Mucosa of descending colon (tissue), 3 donors: ENCODE results near the gene UNC13A. TPM values are rescaled to one million over a fixed set of nuclear protein-coding genes. Genes with fewer than 3 reads are reported as not detected.
"Not testable (repeated sequence)": the region's sequence is repeated elsewhere in the genome, so short reads cannot be mapped to it uniquely, and the experiment has no call there.

Source experiments
- ATAC-seq: fragments of 200-7000 bp; cut with Tn5 transposase; one replicate; pipeline ENCODE4 v1.9.1; 2020; ENCODE audit warnings: mild to moderate bottlenecking, moderate library complexity
- DNase-seq, 3 donors: peaks; one replicate each; pipeline ENCODE4 v3.0.0-alpha.2; 2020
- H3K36me3 ChIP-seq: fragments of 200-600 bp; one replicate; pipeline ENCODE4 v1.8.0; 2021; ENCODE audit warnings: low read depth, mild to moderate bottlenecking
- H3K4me1 ChIP-seq: fragments of 200-600 bp; one replicate; pipeline ENCODE4 v1.8.0; 2021; ENCODE audit warnings: low read depth, mild to moderate bottlenecking
- H3K4me3 ChIP-seq: fragments of 200-600 bp; one replicate; pipeline ENCODE4 v1.8.0; 2021; ENCODE audit warnings: mild to moderate bottlenecking
- H3K9me3 ChIP-seq: fragments of 200-600 bp; one replicate; pipeline ENCODE4 v1.8.0; 2021; ENCODE audit warnings: mild to moderate bottlenecking
- intact Hi-C, 2 donors: fragments of 100-400 bp; cut with DNase I in 1 of 2; cut with micrococcal nuclease in 1 of 2; formaldehyde crosslinking; loops; one replicate each; pipeline versions ENCODE4 v1.11.0 to v1.11.1; 2022; cut with DNase I, micrococcal nuclease
- total RNA-seq, 3 donors: library from RNA; stranded (reverse); fragmentation: NEBNext Ultra II Directional in 2 of 3; extraction: Animal tissue kit (Norgen Biotek cat#: 25700) in 2 of 3; gene quantifications; one replicate each; pipeline versions ENCODE4 v1.2.1 to v1.2.4, GENCODE V29; 2021 to 2023
- TF ChIP-seq, protein P1 (sequence below): fragments of 200-600 bp; IDR thresholded peaks from one replicate; pipeline ENCODE4 v1.8.0; 2022; ENCODE audit warnings: antibody characterized with exemption, mild to moderate bottlenecking
- donor health status: DM: no; HTN: no; CAD: no; lungs with moderate emphysema.
- donor health status: DM: no; HTN: no; CAD: no.
- donor health status: DM: no; HTN: yes; CAD: no.

Gene UNC13A
- total RNA-seq, 3 donors from 2014 or later, result 0.53 to 0.85 (median 0.72) TPM

DNA sequence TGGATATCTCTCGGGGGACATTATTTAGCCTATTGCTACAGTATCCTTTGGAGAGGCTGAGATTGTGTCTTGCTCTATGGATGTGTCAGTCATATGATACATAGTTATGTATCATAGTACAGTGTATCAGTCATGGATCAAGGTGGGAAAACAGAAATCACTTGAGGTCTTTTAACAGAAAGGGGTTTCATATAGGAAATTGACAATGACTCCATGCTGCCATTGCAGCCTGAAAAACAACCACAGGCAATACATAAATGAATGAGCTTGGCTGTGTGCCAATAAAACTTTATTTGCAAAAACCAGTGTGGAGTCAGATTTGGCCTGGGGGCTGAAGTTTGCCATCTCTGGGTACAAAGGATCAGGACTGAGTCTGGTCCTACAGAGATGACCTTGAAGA is 97.3 kb downstream of the UNC13A start:
- intact Hi-C loops, result no loop called here
- TF ChIP-seq, protein P1, sequence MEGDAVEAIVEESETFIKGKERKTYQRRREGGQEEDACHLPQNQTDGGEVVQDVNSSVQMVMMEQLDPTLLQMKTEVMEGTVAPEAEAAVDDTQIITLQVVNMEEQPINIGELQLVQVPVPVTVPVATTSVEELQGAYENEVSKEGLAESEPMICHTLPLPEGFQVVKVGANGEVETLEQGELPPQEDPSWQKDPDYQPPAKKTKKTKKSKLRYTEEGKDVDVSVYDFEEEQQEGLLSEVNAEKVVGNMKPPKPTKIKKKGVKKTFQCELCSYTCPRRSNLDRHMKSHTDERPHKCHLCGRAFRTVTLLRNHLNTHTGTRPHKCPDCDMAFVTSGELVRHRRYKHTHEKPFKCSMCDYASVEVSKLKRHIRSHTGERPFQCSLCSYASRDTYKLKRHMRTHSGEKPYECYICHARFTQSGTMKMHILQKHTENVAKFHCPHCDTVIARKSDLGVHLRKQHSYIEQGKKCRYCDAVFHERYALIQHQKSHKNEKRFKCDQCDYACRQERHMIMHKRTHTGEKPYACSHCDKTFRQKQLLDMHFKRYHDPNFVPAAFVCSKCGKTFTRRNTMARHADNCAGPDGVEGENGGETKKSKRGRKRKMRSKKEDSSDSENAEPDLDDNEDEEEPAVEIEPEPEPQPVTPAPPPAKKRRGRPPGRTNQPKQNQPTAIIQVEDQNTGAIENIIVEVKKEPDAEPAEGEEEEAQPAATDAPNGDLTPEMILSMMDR, result no peak
- Histone ChIP-seq H3K4me3 (no peak overlapping the region), H3K9me3 (no peaks in the 10 kb centered on the region), H3K36me3 (no peaks in the 10 kb centered on the region), H3K4me1 (no peaks in the 10 kb centered on the region)
- DNase-seq, result no peak
- ATAC-seq, result no peak

DNA sequence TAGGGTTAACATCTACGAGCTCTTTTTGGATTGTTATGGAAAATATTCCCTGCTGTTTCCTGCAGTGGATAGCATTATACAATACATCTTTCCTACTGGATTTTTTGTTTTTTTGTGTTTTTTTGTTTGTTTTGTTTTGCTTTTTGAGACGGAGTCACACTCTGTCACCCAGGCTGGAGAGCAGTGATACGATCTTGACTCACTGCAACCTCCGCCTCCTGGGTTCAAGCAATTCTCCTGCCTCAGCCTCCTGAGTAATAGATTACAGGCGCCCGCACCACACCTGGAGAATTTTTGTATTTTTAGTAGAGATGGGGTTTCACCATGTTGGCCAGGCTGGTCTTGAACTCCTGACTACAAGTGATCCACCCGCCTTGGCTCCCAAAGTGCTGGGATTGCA is 102.8 kb downstream of the UNC13A start:
- H3K9me3 ChIP-seq, H3K4me1 ChIP-seq, DNase-seq, H3K4me3 ChIP-seq, ATAC-seq, H3K36me3 ChIP-seq, intact Hi-C loops: not testable (repeated sequence)

DNA sequence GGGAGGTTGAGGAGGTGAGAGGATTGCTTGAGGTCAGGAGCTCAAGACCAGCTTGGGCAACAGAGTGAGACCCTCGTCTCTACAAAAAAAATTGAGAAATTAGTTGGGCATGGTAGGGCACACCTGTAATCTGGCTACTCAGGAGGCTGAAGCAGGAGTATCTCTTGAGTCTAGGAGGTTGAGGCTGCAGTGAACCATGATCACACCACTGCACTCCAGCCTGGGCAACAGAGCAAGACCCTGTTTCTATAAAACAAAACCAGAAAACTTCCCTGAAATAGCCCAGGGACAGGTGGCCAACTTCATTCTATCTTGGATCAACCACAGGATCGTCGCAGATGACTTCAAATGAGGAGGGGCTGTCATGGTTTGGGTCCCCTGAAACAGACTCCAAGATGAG is 104.0 kb downstream of the UNC13A start:
- TF ChIP-seq, protein P1, result no peak
- intact Hi-C loops, result no loop called here
- no peaks in the 10 kb centered on the region for H3K4me1 ChIP-seq
- no peaks in the 10 kb centered on the region for H3K9me3 ChIP-seq
- peaks cover 3% of the 10 kb centered on the region for H3K36me3 ChIP-seq
- DNase-seq (no peak), ATAC-seq (no peak)
- no peak overlapping the region for H3K4me3 ChIP-seq

DNA sequence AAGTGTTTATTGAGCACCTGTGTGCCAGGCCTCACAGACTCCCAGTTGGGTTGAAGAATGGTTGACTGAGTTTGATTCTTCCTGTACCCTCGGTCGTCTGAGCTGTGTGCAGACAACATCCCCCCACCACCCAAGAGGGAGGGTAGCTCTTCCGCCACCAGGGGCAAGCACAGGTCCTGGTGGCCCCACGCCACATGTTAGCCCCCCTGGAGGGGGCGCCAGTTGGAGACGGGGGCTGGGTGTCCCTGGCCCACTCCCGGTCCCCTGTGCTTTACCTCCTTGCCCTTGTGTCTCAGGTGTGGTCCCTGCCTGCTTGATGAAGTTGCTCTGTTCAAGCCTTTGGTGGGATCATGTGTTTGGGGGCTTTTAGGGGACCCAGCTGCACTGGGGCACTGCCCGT is 105.5 kb downstream of the UNC13A start:
- Histone ChIP-seq H3K4me1 (no peaks in the 10 kb centered on the region), H3K4me3 (no peak overlapping the region), H3K36me3 (peaks cover 3% of the 10 kb centered on the region), H3K9me3 (no peaks in the 10 kb centered on the region)
- no peak for DNase-seq
- no peak for ATAC-seq
- intact Hi-C loops, result no loop called here
- TF ChIP-seq, protein P1, result no peak

GRCh38 chr19:17581211-17581874 is 106.8 kb downstream of the UNC13A start:
- intact Hi-C loops, result no loop called here
- ATAC-seq (no peak), DNase-seq (no peak)
- H3K9me3 ChIP-seq, result no peaks in the 10 kb centered on the region
- TF ChIP-seq, protein P1, result no peak
- H3K4me3 ChIP-seq, result no peak overlapping the region
- peaks cover 3% of the 10 kb centered on the region for H3K36me3 ChIP-seq
- H3K4me1 ChIP-seq, result no peaks in the 10 kb centered on the region

- Histone ChIP-seq H3K36me3 (peaks cover 3% of the 10 kb centered on the region), H3K9me3 (no peaks in the 10 kb centered on the region), H3K4me1 (no peaks in the 10 kb centered on the region), H3K4me3 (no peak overlapping the region)
- DNase-seq, result no peak
- intact Hi-C loops, result no loop called here
- TF ChIP-seq, protein P1, result no peak
- no peak for ATAC-seq
Observed at GRCh38 chr19:17580470-17581144, 107.5 kb downstream of the UNC13A start.
